ENCODE data around the gene SMPDL3A.

SMPDL3A gene

GRCh38 chr6:122753688-122754056 lies 35.4 kb upstream of the SMPDL3A start:
- DNase-seq (ENCODE audit: insufficient read length) (no peak), FAIRE-seq (no peak)
- no peak for TF ChIP-seq TAF1 (IDR thresholded peaks at IDR 0.05; ENCODE audit: borderline replicate concordance, low read depth, low read length)
- TF ChIP-seq POLR2A (IDR thresholded peaks at IDR 0.05; ENCODE audit: low read depth, low read length): no peak
- TF ChIP-seq POLR2AphosphoS5 (IDR thresholded peaks at IDR 0.05; ENCODE audit: low read depth, low read length): no peak

- no peak for TF ChIP-seq TAF1 (IDR thresholded peaks at IDR 0.05; ENCODE audit: borderline replicate concordance, low read depth, low read length)
- no peak for TF ChIP-seq POLR2AphosphoS5 (IDR thresholded peaks at IDR 0.05; ENCODE audit: low read depth, low read length)
- no peak for TF ChIP-seq POLR2A (IDR thresholded peaks at IDR 0.05; ENCODE audit: low read depth, low read length)
- FAIRE-seq (no peak), DNase-seq (ENCODE audit: insufficient read length) (no peak)
Measured at GRCh38 chr6:122754191-122754731, 34.8 kb upstream of the SMPDL3A start.

- DNase-seq (ENCODE audit: insufficient read length) (no peak), FAIRE-seq (no peak)
- TF ChIP-seq TAF1 (IDR thresholded peaks at IDR 0.05; ENCODE audit: borderline replicate concordance, low read depth, low read length): no peak
- TF ChIP-seq POLR2AphosphoS5 (IDR thresholded peaks at IDR 0.05; ENCODE audit: low read depth, low read length): no peak
- TF ChIP-seq POLR2A (IDR thresholded peaks at IDR 0.05; ENCODE audit: low read depth, low read length): no peak
Measured at GRCh38 chr6:122755901-122756300, 33.2 kb upstream of the SMPDL3A start.

- TF ChIP-seq POLR2AphosphoS5 (IDR thresholded peaks at IDR 0.05; ENCODE audit: low read depth, low read length) (no peak), TAF1 (IDR thresholded peaks at IDR 0.05; ENCODE audit: borderline replicate concordance, low read depth, low read length) (no peak), POLR2A (IDR thresholded peaks at IDR 0.05; ENCODE audit: low read depth, low read length) (no peak)
- DNase-seq (ENCODE audit: insufficient read length) (no peak), FAIRE-seq (no peak)
Measured at GRCh38 chr6:122758927-122759334, 30.1 kb upstream of the SMPDL3A start.

GRCh38 chr6:122760330-122760729 lies 28.7 kb upstream of the SMPDL3A start:
- TF ChIP-seq POLR2AphosphoS5 (IDR thresholded peaks at IDR 0.05; ENCODE audit: low read depth, low read length) (no peak), TAF1 (IDR thresholded peaks at IDR 0.05; ENCODE audit: borderline replicate concordance, low read depth, low read length) (no peak), POLR2A (IDR thresholded peaks at IDR 0.05; ENCODE audit: low read depth, low read length) (no peak)
- DNase-seq (ENCODE audit: insufficient read length) (no peak), FAIRE-seq (no peak)

GRCh38 chr6:122766256-122766655 lies 22.8 kb upstream of the SMPDL3A start:
- FAIRE-seq (no peak), DNase-seq (ENCODE audit: insufficient read length) (no peak)
- TF ChIP-seq TAF1 (IDR thresholded peaks at IDR 0.05; ENCODE audit: borderline replicate concordance, low read depth, low read length): no peak
- TF ChIP-seq POLR2AphosphoS5 (IDR thresholded peaks at IDR 0.05; ENCODE audit: low read depth, low read length): no peak
- TF ChIP-seq POLR2A (IDR thresholded peaks at IDR 0.05; ENCODE audit: low read depth, low read length): no peak

GRCh38 chr6:122770835-122771601 lies 18.0 kb upstream of the SMPDL3A start:
- DNase-seq (ENCODE audit: insufficient read length): no peak
- FAIRE-seq: no peak
- TF ChIP-seq POLR2A (IDR thresholded peaks at IDR 0.05; ENCODE audit: low read depth, low read length) (no peak), TAF1 (IDR thresholded peaks at IDR 0.05; ENCODE audit: borderline replicate concordance, low read depth, low read length) (no peak), POLR2AphosphoS5 (IDR thresholded peaks at IDR 0.05; ENCODE audit: low read depth, low read length) (no peak)

- DNase-seq (ENCODE audit: insufficient read length) (no peak), FAIRE-seq (no peak)
- no peak for TF ChIP-seq POLR2A (IDR thresholded peaks at IDR 0.05; ENCODE audit: low read depth, low read length)
- no peak for TF ChIP-seq POLR2AphosphoS5 (IDR thresholded peaks at IDR 0.05; ENCODE audit: low read depth, low read length)
- no peak for TF ChIP-seq TAF1 (IDR thresholded peaks at IDR 0.05; ENCODE audit: borderline replicate concordance, low read depth, low read length)
Measured at GRCh38 chr6:122772724-122773415, 16.2 kb upstream of the SMPDL3A start.

GRCh38 chr6:122775975-122776374 lies 13.1 kb upstream of the SMPDL3A start:
- FAIRE-seq (no peak), DNase-seq (ENCODE audit: insufficient read length) (no peak)
- TF ChIP-seq TAF1 (IDR thresholded peaks at IDR 0.05; ENCODE audit: borderline replicate concordance, low read depth, low read length) (no peak), POLR2AphosphoS5 (IDR thresholded peaks at IDR 0.05; ENCODE audit: low read depth, low read length) (no peak), POLR2A (IDR thresholded peaks at IDR 0.05; ENCODE audit: low read depth, low read length) (no peak)

GRCh38 chr6:122778302-122778701 lies 10.8 kb upstream of the SMPDL3A start:
- TF ChIP-seq POLR2A (IDR thresholded peaks at IDR 0.05; ENCODE audit: low read depth, low read length) (no peak), TAF1 (IDR thresholded peaks at IDR 0.05; ENCODE audit: borderline replicate concordance, low read depth, low read length) (no peak), POLR2AphosphoS5 (IDR thresholded peaks at IDR 0.05; ENCODE audit: low read depth, low read length) (no peak)
- DNase-seq (ENCODE audit: insufficient read length) (no peak), FAIRE-seq (no peak)

GRCh38 chr6:122778985-122779661 lies 9.9 kb upstream of the SMPDL3A start:
- no peak for TF ChIP-seq POLR2A (IDR thresholded peaks at IDR 0.05; ENCODE audit: low read depth, low read length)
- no peak for TF ChIP-seq TAF1 (IDR thresholded peaks at IDR 0.05; ENCODE audit: borderline replicate concordance, low read depth, low read length)
- no peak for TF ChIP-seq POLR2AphosphoS5 (IDR thresholded peaks at IDR 0.05; ENCODE audit: low read depth, low read length)

More at GRCh38 chr6:122778985-122779661, 9.9 kb upstream of the SMPDL3A start:
- no peak for FAIRE-seq
- no peak for DNase-seq (ENCODE audit: insufficient read length)

All from GM12892 (cell line).